ENCODE measurements around the gene VWA2. TPM values are rescaled to one million over a fixed set of nuclear protein-coding genes. Genes with fewer than 3 reads are reported as not detected.

VWA2 gene
- total and polyA plus RNA-seq, 10 of the 15 experiments (the other 5 are each of a cell fraction or from before 2014, with no cell fraction given): 0.03 TPM; not detected in 9

DNA sequence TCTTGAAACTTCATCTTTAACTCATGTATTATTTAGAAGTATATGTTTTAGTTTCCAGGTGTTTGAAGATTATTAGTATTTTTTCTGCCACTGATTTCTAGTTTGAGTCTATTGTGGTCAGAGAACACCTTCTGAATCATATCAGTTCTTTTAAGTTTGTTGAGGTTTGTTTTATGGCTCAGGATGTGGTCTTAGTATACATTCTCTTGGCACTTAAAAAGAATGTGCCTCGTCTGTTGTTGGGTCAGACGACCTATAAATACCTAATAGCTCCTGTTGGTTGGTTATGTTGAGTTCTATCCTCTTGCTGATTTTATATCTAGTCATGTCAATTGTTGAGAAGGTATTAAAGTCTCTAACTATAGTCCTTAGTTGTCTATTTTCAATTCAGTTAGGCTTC lies 44.0 kb upstream of the VWA2 start (continued):
- TF ChIP-seq, protein P1, sequence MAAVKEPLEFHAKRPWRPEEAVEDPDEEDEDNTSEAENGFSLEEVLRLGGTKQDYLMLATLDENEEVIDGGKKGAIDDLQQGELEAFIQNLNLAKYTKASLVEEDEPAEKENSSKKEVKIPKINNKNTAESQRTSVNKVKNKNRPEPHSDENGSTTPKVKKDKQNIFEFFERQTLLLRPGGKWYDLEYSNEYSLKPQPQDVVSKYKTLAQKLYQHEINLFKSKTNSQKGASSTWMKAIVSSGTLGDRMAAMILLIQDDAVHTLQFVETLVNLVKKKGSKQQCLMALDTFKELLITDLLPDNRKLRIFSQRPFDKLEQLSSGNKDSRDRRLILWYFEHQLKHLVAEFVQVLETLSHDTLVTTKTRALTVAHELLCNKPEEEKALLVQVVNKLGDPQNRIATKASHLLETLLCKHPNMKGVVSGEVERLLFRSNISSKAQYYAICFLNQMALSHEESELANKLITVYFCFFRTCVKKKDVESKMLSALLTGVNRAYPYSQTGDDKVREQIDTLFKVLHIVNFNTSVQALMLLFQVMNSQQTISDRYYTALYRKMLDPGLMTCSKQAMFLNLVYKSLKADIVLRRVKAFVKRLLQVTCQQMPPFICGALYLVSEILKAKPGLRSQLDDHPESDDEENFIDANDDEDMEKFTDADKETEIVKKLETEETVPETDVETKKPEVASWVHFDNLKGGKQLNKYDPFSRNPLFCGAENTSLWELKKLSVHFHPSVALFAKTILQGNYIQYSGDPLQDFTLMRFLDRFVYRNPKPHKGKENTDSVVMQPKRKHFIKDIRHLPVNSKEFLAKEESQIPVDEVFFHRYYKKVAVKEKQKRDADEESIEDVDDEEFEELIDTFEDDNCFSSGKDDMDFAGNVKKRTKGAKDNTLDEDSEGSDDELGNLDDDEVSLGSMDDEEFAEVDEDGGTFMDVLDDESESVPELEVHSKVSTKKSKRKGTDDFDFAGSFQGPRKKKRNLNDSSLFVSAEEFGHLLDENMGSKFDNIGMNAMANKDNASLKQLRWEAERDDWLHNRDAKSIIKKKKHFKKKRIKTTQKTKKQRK (IDR thresholded peaks at IDR 0.05; ENCODE audit: low read depth, low read length): no peak
- TF ChIP-seq BACH1 (IDR thresholded peaks at IDR 0.05; ENCODE audit: borderline replicate concordance) (no peak), CHD4 (IDR thresholded peaks at IDR 0.05) (no peak), CBFB (IDR thresholded peaks at IDR 0.05; ENCODE audit: low read depth) (peak; percentile 53; the same call in 1 of the 2 replicates), TCF7 (IDR thresholded peaks at IDR 0.05; ENCODE audit: borderline replicate concordance) (peak; percentile 85), JUNB (IDR thresholded peaks at IDR 0.05) (peak; percentile 89), WRNIP1 (IDR thresholded peaks at IDR 0.05; ENCODE audit: borderline replicate concordance, low read depth, low read length) (no peak), SMARCA5 (IDR thresholded peaks at IDR 0.05) (no peak), FOXM1 (IDR thresholded peaks at IDR 0.05; ENCODE audit: low read depth, low read length) (peak; percentile 79), NFIC (IDR thresholded peaks at IDR 0.05; ENCODE audit: low read depth, low read length) (peak; percentile 93), GABPA (IDR thresholded peaks at IDR 0.05; ENCODE audit: low read depth) (peak; percentile 48), CREM (IDR thresholded peaks at IDR 0.05; ENCODE audit: low read depth) (peak; percentile 48; the same call in 1 of the 2 replicates), CBX5 (IDR thresholded peaks at IDR 0.05; ENCODE audit: low read depth) (peak; percentile 73; the same call in 1 of the 2 replicates), RUNX3 (IDR thresholded peaks at IDR 0.05; ENCODE audit: low read length) (peak; percentile 99), IKZF2 (IDR thresholded peaks at IDR 0.05) (peak; percentile 14 to 47; a peak in 1 of 4 replicates), TAF1 (IDR thresholded peaks at IDR 0.05; ENCODE audit: borderline replicate concordance, low read depth, low read length) (no peak), MTA2 (IDR thresholded peaks at IDR 0.05; ENCODE audit: low read depth) (0 out of 2 replicates have a peak, but pooled peaks have one; percentile 20), IRF4 (IDR thresholded peaks at IDR 0.05; ENCODE audit: low read depth, low read length) (0 out of 2 replicates have a peak, but pooled peaks have one; percentile 18)
- TF ChIP-seq, protein P2, sequence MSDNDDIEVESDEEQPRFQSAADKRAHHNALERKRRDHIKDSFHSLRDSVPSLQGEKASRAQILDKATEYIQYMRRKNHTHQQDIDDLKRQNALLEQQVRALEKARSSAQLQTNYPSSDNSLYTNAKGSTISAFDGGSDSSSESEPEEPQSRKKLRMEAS (IDR thresholded peaks at IDR 0.05; ENCODE audit: low read depth, low read length): no peak
- TF ChIP-seq, protein P3, sequence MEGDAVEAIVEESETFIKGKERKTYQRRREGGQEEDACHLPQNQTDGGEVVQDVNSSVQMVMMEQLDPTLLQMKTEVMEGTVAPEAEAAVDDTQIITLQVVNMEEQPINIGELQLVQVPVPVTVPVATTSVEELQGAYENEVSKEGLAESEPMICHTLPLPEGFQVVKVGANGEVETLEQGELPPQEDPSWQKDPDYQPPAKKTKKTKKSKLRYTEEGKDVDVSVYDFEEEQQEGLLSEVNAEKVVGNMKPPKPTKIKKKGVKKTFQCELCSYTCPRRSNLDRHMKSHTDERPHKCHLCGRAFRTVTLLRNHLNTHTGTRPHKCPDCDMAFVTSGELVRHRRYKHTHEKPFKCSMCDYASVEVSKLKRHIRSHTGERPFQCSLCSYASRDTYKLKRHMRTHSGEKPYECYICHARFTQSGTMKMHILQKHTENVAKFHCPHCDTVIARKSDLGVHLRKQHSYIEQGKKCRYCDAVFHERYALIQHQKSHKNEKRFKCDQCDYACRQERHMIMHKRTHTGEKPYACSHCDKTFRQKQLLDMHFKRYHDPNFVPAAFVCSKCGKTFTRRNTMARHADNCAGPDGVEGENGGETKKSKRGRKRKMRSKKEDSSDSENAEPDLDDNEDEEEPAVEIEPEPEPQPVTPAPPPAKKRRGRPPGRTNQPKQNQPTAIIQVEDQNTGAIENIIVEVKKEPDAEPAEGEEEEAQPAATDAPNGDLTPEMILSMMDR (IDR thresholded peaks at IDR 0.05 in 2 of 3, conservative IDR thresholded peaks at IDR 0.05 in 1 of 3; ENCODE audit: control insufficient read depth in 2 of 3, extremely low read depth in 1 of 3, insufficient read depth in 1 of 3, low read depth in 3 of 3, low read length in 3 of 3): no peak
- TF ChIP-seq, protein P4, sequence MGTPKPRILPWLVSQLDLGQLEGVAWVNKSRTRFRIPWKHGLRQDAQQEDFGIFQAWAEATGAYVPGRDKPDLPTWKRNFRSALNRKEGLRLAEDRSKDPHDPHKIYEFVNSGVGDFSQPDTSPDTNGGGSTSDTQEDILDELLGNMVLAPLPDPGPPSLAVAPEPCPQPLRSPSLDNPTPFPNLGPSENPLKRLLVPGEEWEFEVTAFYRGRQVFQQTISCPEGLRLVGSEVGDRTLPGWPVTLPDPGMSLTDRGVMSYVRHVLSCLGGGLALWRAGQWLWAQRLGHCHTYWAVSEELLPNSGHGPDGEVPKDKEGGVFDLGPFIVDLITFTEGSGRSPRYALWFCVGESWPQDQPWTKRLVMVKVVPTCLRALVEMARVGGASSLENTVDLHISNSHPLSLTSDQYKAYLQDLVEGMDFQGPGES (IDR thresholded peaks at IDR 0.05): no peak
- TF ChIP-seq, protein P5, sequence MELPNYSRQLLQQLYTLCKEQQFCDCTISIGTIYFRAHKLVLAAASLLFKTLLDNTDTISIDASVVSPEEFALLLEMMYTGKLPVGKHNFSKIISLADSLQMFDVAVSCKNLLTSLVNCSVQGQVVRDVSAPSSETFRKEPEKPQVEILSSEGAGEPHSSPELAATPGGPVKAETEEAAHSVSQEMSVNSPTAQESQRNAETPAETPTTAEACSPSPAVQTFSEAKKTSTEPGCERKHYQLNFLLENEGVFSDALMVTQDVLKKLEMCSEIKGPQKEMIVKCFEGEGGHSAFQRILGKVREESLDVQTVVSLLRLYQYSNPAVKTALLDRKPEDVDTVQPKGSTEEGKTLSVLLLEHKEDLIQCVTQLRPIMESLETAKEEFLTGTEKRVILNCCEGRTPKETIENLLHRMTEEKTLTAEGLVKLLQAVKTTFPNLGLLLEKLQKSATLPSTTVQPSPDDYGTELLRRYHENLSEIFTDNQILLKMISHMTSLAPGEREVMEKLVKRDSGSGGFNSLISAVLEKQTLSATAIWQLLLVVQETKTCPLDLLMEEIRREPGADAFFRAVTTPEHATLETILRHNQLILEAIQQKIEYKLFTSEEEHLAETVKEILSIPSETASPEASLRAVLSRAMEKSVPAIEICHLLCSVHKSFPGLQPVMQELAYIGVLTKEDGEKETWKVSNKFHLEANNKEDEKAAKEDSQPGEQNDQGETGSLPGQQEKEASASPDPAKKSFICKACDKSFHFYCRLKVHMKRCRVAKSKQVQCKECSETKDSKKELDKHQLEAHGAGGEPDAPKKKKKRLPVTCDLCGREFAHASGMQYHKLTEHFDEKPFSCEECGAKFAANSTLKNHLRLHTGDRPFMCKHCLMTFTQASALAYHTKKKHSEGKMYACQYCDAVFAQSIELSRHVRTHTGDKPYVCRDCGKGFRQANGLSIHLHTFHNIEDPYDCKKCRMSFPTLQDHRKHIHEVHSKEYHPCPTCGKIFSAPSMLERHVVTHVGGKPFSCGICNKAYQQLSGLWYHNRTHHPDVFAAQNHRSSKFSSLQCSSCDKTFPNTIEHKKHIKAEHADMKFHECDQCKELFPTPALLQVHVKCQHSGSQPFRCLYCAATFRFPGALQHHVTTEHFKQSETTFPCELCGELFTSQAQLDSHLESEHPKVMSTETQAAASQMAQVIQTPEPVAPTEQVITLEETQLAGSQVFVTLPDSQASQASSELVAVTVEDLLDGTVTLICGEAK (IDR thresholded peaks at IDR 0.05; ENCODE audit: borderline replicate concordance): no peak
